OCI-LY7 (cell line): ENCODE results near the gene ANKLE2. TPM values are rescaled to one million over a fixed set of nuclear protein-coding genes. Genes with fewer than 3 reads are reported as not detected.
A peak's percentile ranks its signal among the peaks of the same experiment; 100 is the strongest.

Experiments
- BruUV-seq: library from RNA; stranded (reverse); fragments of 400-500 nt; replicated peaks from 2 replicates; lab custom pipeline; 2021; lab: Mats Ljungman, UMichigan
- CTCF ChIA-PET: fragments of 300-600 bp; sonication (Branson Sonifier 250); formaldehyde crosslinking; loops from one replicate; lab custom pipeline; 2022; ENCODE audit warnings: antibody characterized with exemption; ENCODE audit not compliant: unreplicated experiment; lab: Charles Lee
- POLR2A ChIA-PET: fragments of 300-600 bp; sonication (Branson Sonifier 250); formaldehyde crosslinking; loops from one replicate; lab custom pipeline; 2022; ENCODE audit warnings: antibody characterized with exemption; lab: Charles Lee
- DNase-seq: peaks from one replicate; pipeline ENCODE4 v3.0.0-alpha.2; 2015; ENCODE audit warnings: low spot score
- H2AFZ ChIP-seq: fragments of 200-600 bp; sonication (generic), shearing (Covaris generic); 2 replicates; pipeline ENCODE4 v1.6.1; 2014; ENCODE audit warnings: mild to moderate bottlenecking, antibody characterized with exemption, low read length, moderate library complexity
- H3K27ac ChIP-seq: fragments of 200-600 bp; sonication (generic); 2 replicates; pipeline ENCODE4 v1.5.1; 2014; ENCODE audit warnings: mixed run types, low read depth, mild to moderate bottlenecking, moderate library complexity, low read length, inconsistent platforms; ENCODE audit not compliant: poor library complexity, severe bottlenecking
- H3K36me3 ChIP-seq: fragments of 200-600 bp; sonication (generic); 2 replicates; pipeline ENCODE4 v1.6.1; 2014; ENCODE audit warnings: mild to moderate bottlenecking, antibody characterized with exemption, low read length, moderate library complexity, mixed read lengths; ENCODE audit not compliant: insufficient read depth
- H3K4me1 ChIP-seq: fragments of 200-600 bp; sonication (generic); 2 replicates; pipeline ENCODE4 v1.5.1; 2014; ENCODE audit warnings: mild to moderate bottlenecking, low read length; ENCODE audit not compliant: insufficient read depth, poor library complexity, severe bottlenecking
- H3K4me2 ChIP-seq: fragments of 200-600 bp; sonication (generic); 2 replicates; pipeline ENCODE4 v1.6.1; 2014; ENCODE audit warnings: mild to moderate bottlenecking, low read length
- H3K4me3 ChIP-seq: fragments of 200-600 bp; sonication (generic); 2 replicates; pipeline ENCODE4 v1.5.1; 2014; ENCODE audit warnings: mild to moderate bottlenecking, low read depth, low read length; ENCODE audit not compliant: poor library complexity, severe bottlenecking
- H3K79me2 ChIP-seq: fragments of 200-600 bp; sonication (generic); 2 replicates; pipeline ENCODE4 v1.6.1; 2016; ENCODE audit warnings: low read depth, mild to moderate bottlenecking, low read length, moderate library complexity, mixed read lengths; ENCODE audit not compliant: insufficient read depth
- H3K9me2 ChIP-seq: fragments of 200-600 bp; sonication (generic); 2 replicates; pipeline ENCODE4 v1.6.1; 2016; ENCODE audit warnings: mild to moderate bottlenecking, low read length, mixed read lengths; ENCODE audit not compliant: insufficient read depth
- H3K9me3 ChIP-seq: fragments of 200-600 bp; sonication (generic); 2 replicates; pipeline ENCODE4 v1.6.1; 2014; ENCODE audit warnings: mild to moderate bottlenecking, mixed run types, low read length, mixed read lengths
- H4K20me1 ChIP-seq: fragments of 200-600 bp; sonication (generic); 2 replicates; pipeline ENCODE4 v1.6.1; 2014; ENCODE audit warnings: mild to moderate bottlenecking, antibody characterized with exemption, low read length, moderate library complexity, mixed read lengths; ENCODE audit not compliant: insufficient read depth
- CTCF ChIP-seq: fragments of 200-600 bp; sonication (generic); conservative IDR thresholded peaks from 2 replicates; pipeline ENCODE4 v1.5.1; 2014; ENCODE audit warnings: mild to moderate bottlenecking, antibody characterized with exemption, low read length, moderate library complexity, mixed read lengths
- EZH2phosphoT487 ChIP-seq: fragments of 200-600 bp; sonication (generic); IDR thresholded peaks from 2 replicates; pipeline ENCODE4 v1.6.1; 2018; ENCODE audit warnings: low read depth, borderline replicate concordance, mild to moderate bottlenecking, mixed run types, antibody characterized with exemption, low read length, moderate library complexity, mixed read lengths
- intact Hi-C: fragments of 100-400 bp; cut with micrococcal nuclease; formaldehyde crosslinking; loops from one replicate; pipeline ENCODE4 v1.10.0; 2022; ENCODE audit not compliant: unreplicated experiment
- total RNA-seq, 2 experiments: library from RNA; depleted of rRNA in 1 of 2; stranded (reverse); fragments of >200 nt in 1 of 2; shearing (Covaris generic) in 1 of 2; gene quantifications; 2 replicates each; pipeline ENCODE4 v1.2.3, GENCODE V29; 2014 to 2022

Gene ANKLE2
- total RNA-seq, 2 experiments from 2014 or later, result 88.0 to 121 TPM

- intact Hi-C loops, result loop anchor here (5.0 kb wide), 1 partner anchor 113 kb away; the partner anchor contains the start of gene CHFR
- ChIA-PET POLR2A (no interaction called here), CTCF (no interaction called here)
- H3K27ac ChIP-seq, result no peak overlapping the region
- H3K36me3 ChIP-seq, result peaks cover 78% of the 10 kb centered on the region
- no peaks in the 10 kb centered on the region for H3K9me2 ChIP-seq
- no peak for TF ChIP-seq EZH2phosphoT487
- no TSS peak for BruUV-seq
- H3K9me3 ChIP-seq, result no peaks in the 10 kb centered on the region
- no peak overlapping the region for H2AFZ ChIP-seq
- no peaks in the 10 kb centered on the region for H4K20me1 ChIP-seq
- no peak overlapping the region for H3K4me3 ChIP-seq
- H3K79me2 ChIP-seq, result no peaks in the 10 kb centered on the region; the same call in 1 of the 2 replicates
- H3K4me2 ChIP-seq, result no peak overlapping the region
- H3K4me1 ChIP-seq, result peaks cover 35% of the 10 kb centered on the region
- DNase-seq, result no peak
Measured at GRCh38 chr12:132774646-132775275, 13.1 kb upstream of the ANKLE2 start.

DNA sequence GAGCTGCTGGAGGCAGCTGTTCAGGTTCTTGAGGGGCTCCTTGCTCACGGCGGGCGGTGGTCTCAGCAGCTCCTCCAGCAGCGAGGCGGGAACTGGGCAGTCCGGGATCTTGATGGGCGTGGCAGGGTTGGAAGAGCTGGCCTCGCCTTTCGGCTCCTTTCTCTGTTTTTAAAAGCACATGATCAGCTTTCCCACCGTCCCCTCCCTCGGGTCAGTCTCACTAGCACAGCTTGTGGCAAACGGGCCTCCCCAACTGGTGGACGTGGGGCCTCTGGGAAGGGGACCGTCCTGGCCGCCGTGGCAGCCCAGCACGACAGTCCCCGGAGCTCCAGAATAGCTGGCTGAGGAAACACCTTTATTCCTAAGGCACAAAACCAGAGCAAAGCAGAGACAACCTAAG is 12.5 kb upstream of the ANKLE2 start:
- no peak overlapping the region for H3K4me2 ChIP-seq
- H3K79me2 ChIP-seq, result peaks cover 2% of the 10 kb centered on the region; the same call in 1 of the 2 replicates
- no peaks in the 10 kb centered on the region for H3K9me2 ChIP-seq
- no peak overlapping the region for H3K27ac ChIP-seq
- ChIA-PET POLR2A (no interaction called here), CTCF (no interaction called here)
- no peak for DNase-seq
- H3K9me3 ChIP-seq, result no peaks in the 10 kb centered on the region
- H3K4me3 ChIP-seq, result no peak overlapping the region
- peaks cover 78% of the 10 kb centered on the region for H3K36me3 ChIP-seq
- H4K20me1 ChIP-seq, result no peaks in the 10 kb centered on the region
- peaks cover 41% of the 10 kb centered on the region for H3K4me1 ChIP-seq
- TF ChIP-seq EZH2phosphoT487 (no peak), CTCF (no peak)
- intact Hi-C loops, result loop anchor here (5.0 kb wide), 1 partner anchor 113 kb away; the partner anchor contains the start of gene CHFR
- BruUV-seq, result no TSS peak
- H2AFZ ChIP-seq, result no peak overlapping the region

DNA sequence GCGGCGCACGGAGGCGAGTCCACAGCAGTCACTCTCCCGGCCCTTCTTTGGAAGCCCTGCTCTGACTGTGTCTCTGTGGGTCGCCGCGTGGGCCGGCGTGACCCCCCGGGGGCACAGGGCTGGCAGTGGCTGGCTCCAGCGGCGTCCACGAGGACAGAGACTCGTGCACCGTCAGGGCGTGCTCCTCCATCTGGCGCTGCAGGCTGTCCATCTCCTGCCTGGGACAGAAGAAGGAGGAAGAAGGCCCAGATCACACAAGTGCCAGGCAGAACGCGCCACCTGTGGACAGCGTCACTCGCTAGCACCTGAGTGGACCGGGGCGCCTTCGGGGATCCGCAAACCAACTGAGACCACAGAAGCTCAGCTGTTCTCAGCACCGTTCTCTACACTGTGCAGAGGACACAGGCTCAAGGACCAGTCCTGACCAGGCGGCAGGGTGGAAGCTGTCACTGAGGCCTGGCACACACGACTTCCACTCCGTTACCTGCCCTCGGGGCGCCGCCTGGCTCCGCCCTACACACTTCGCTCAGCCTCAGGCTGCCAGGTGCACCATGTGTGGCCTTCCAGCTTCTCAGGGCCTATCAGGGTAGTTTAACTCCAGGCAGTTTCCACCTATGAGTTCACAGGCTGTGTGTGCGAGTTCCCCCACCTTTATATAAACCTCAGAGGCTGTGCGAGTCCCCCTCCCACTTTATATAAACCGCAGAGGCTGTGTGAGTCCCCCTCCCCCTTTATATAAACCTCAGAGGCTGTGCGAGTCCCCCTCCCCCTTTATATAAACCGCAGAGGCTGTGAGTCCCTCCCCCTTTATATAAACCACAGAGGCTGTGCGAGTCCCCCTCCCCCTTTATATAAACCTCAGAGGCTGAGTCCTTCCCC is 11.7 kb upstream of the ANKLE2 start:
- H3K9me2 ChIP-seq, result no peaks in the 10 kb centered on the region
- peaks cover 50% of the 10 kb centered on the region for H3K4me1 ChIP-seq
- BruUV-seq, result no TSS peak
- no peak for DNase-seq
- H3K79me2 ChIP-seq, result peaks cover 6% of the 10 kb centered on the region; the same call in 1 of the 2 replicates
- H3K9me3 ChIP-seq, result no peaks in the 10 kb centered on the region
- H3K4me3 ChIP-seq, result no peak overlapping the region
- intact Hi-C loops, result loop anchor here (5.0 kb wide), 1 partner anchor 114 kb away; the partner anchor contains the start of gene CHFR
- H2AFZ ChIP-seq, result no peak overlapping the region
- ChIA-PET POLR2A (interaction anchor here (0.7 to 0.8 kb wide), 2 partner anchors 17 to 56 kb away, joined by 3 read pairs; partner anchors contain the start of gene GOLGA3), CTCF (no interaction called here)
- H3K27ac ChIP-seq, result peak overlapping the region; percentile 99
- no peak for TF ChIP-seq EZH2phosphoT487
- TF ChIP-seq CTCF, result no peak
- peaks cover 81% of the 10 kb centered on the region for H3K36me3 ChIP-seq
- H3K4me2 ChIP-seq, result peak overlapping the region; percentile 87
- H4K20me1 ChIP-seq, result no peaks in the 10 kb centered on the region
